K562 (cell line): Measurements from ENCODE around the gene BGLAP. TPM values are rescaled to one million over a fixed set of nuclear protein-coding genes. Genes with fewer than 3 reads are reported as not detected.

Source experiments
- DIDO1 ChIP-seq: fragments of 450-650 bp; IDR thresholded peaks from 2 replicates; pipeline ENCODE4 v1.6.1; 2016; ENCODE audit warnings: low read depth, missing biosample characterization, missing genetic modification characterization
- NFIC ChIP-seq: fragments of 450-650 bp; IDR thresholded peaks from 2 replicates; pipeline ENCODE4 v1.6.1; 2017; ENCODE audit warnings: mild to moderate bottlenecking, inconsistent platforms
- PRPF4 ChIP-seq: fragments of 200-400 bp; formaldehyde crosslinking; IDR thresholded peaks from one replicate; pipeline ENCODE4 v1.6.1; 2017; ENCODE audit warnings: low read length, low read depth, mild to moderate bottlenecking; ENCODE audit not compliant: insufficient read depth, poor library complexity, severe bottlenecking
- SIX5 ChIP-seq, 2 experiments: IDR thresholded peaks; 2 replicates each; pipeline ENCODE4 v1.6.1; 2011; ENCODE audit warnings: low read length in 2 of 2, borderline replicate concordance in 1 of 2, low read depth in 1 of 2, mild to moderate bottlenecking in 1 of 2, moderate library complexity in 1 of 2; ENCODE audit not compliant: insufficient read depth in 1 of 2
- SOX6 ChIP-seq: fragments of 450-650 bp; IDR thresholded peaks from 2 replicates; pipeline ENCODE4 v1.6.1; 2014; ENCODE audit warnings: mild to moderate bottlenecking
- ZBED1 ChIP-seq: IDR thresholded peaks from 2 replicates; pipeline ENCODE4 v1.6.1; 2014
- ZNF12 ChIP-seq: sonication (generic); formaldehyde crosslinking; IDR thresholded peaks from 2 replicates; pipeline ENCODE4 v1.4.0; 2020; ENCODE audit warnings: mild to moderate bottlenecking, missing genetic modification reagents
- ZSCAN29 ChIP-seq: fragments of 450-650 bp; IDR thresholded peaks from 2 replicates; pipeline ENCODE4 v1.6.1; 2017
- polyA plus RNA-seq, 8 experiments: library from polyadenylated mRNA; depleted of rRNA in 4 of 8; stranded (reverse) in 5 of 8; unstranded in 3 of 8; fragments of >200 nt; fragmentation: Nextera tagmentation in 2 of 8; fragmentation: Illumina TruSeq in 1 of 8; extraction: Ambion mirVana in 2 of 8; extraction: Trizol in 1 of 8; gene quantifications; 2 replicates each; pipeline versions ENCODE4 v1.2.1 to v1.2.3, GENCODE V29; 2011 to 2014; ENCODE audit warnings: inconsistent platforms in 1 of 8, missing spikeins in 1 of 8
- total RNA-seq, 7 experiments: library from RNA; depleted of rRNA in 6 of 7; stranded (reverse); fragments of >200 nt in 6 of 7; fragmentation: Illumina TruSeq in 2 of 7; extraction: Trizol in 2 of 7; gene quantifications; 2 replicates each; pipeline versions ENCODE4 v1.2.1 to v1.2.3, GENCODE V29; 2011 to 2021; ENCODE audit warnings: low replicate concordance in 1 of 7
- TF ChIP-seq, protein P1 (sequence below): fragments of 450-650 bp; IDR thresholded peaks from 2 replicates; pipeline ENCODE4 v1.6.1; 2016
- TF ChIP-seq, protein P2 (sequence below): fragments of 200-800 bp; sonication (Bioruptor generic); IDR thresholded peaks from 2 replicates; pipeline ENCODE4 v1.6.1; 2017; ENCODE audit warnings: missing genetic modification characterization, missing compliant biosample characterization
- TF ChIP-seq, protein P3 (sequence below): fragments of 450-650 bp; IDR thresholded peaks from 2 replicates; pipeline ENCODE4 v1.6.1; 2016; ENCODE audit warnings: borderline replicate concordance
- TF ChIP-seq, protein P4 (sequence below): sonication (generic); formaldehyde crosslinking; IDR thresholded peaks from 2 replicates; pipeline ENCODE4 v1.8.0; 2022; ENCODE audit warnings: missing genetic modification reagents, mild to moderate bottlenecking, borderline replicate concordance
- TF ChIP-seq, protein P5 (sequence below): IDR thresholded peaks from 2 replicates; pipeline ENCODE4 v1.6.1; 2012; ENCODE audit warnings: low read depth, low read length, improper control_type of control experiment, borderline replicate concordance
- TF ChIP-seq, protein P6 (sequence below): IDR thresholded peaks from 2 replicates; pipeline ENCODE4 v1.6.1; 2011; ENCODE audit warnings: borderline replicate concordance, low read depth, mild to moderate bottlenecking, moderate library complexity, low read length; ENCODE audit not compliant: insufficient read depth, poor library complexity, severe bottlenecking

The BGLAP gene
- total and polyA plus RNA-seq, 9 of the 15 experiments (the other 6 are each of a cell fraction or from before 2014, with no cell fraction given): 0.15 to 1.4 (median 0.28) TPM; not detected in 3

DNA sequence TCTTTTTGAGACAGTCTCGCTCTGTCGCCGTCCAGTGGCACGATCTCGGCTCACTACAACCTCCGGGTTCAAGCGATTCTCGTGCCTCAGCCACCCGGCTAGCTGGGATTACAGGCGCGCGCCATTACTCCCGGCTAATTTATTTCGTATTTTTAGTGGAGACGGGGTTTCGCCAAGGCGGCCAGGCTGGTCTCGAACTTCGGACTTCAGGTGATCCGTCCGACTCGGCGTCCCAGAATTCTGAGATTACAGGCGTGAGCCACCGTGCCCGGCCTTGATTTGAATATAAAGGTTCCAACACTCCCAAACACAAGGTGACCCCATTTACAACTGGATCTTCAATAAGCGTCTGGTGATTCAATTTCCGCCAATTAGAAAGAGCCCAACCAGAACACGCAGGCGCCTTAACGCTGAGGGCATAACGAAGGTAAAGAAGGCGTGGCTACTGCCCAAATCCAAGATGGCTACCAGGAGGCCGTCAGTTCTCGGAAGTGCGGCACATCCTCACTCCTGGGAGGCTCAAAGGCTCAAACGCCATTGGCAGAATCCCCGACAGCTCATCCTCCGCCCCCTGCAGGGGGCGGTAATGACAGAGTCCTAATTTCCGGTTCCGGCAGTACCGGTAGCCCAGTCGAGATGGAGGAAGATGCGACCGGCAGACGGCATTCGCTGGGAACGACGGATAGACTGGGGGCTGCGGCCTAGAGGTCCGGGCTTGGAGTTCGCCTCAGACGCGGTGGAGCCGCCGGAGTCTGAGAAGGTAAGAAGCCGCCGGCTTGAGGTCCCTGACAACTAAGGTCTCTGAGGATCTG lies 48.3 kb upstream of the BGLAP start, which contains the start of gene SLC25A44 (continued):
- TF ChIP-seq, protein P1, sequence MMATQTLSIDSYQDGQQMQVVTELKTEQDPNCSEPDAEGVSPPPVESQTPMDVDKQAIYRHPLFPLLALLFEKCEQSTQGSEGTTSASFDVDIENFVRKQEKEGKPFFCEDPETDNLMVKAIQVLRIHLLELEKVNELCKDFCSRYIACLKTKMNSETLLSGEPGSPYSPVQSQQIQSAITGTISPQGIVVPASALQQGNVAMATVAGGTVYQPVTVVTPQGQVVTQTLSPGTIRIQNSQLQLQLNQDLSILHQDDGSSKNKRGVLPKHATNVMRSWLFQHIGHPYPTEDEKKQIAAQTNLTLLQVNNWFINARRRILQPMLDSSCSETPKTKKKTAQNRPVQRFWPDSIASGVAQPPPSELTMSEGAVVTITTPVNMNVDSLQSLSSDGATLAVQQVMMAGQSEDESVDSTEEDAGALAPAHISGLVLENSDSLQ: peak; percentile 94
- 0 out of 2 replicates have a peak, but pooled peaks have one; percentile 37 for TF ChIP-seq DIDO1 (tag)
- TF ChIP-seq ZBED1: peak; percentile 5; the same call in 1 of the 2 replicates
- TF ChIP-seq, protein P2, sequence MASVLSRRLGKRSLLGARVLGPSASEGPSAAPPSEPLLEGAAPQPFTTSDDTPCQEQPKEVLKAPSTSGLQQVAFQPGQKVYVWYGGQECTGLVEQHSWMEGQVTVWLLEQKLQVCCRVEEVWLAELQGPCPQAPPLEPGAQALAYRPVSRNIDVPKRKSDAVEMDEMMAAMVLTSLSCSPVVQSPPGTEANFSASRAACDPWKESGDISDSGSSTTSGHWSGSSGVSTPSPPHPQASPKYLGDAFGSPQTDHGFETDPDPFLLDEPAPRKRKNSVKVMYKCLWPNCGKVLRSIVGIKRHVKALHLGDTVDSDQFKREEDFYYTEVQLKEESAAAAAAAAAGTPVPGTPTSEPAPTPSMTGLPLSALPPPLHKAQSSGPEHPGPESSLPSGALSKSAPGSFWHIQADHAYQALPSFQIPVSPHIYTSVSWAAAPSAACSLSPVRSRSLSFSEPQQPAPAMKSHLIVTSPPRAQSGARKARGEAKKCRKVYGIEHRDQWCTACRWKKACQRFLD (CRISPR knock-in tag): peak; percentile 52; the same call in 1 of the 2 replicates
- no peak for TF ChIP-seq PRPF4
- TF ChIP-seq, protein P3, sequence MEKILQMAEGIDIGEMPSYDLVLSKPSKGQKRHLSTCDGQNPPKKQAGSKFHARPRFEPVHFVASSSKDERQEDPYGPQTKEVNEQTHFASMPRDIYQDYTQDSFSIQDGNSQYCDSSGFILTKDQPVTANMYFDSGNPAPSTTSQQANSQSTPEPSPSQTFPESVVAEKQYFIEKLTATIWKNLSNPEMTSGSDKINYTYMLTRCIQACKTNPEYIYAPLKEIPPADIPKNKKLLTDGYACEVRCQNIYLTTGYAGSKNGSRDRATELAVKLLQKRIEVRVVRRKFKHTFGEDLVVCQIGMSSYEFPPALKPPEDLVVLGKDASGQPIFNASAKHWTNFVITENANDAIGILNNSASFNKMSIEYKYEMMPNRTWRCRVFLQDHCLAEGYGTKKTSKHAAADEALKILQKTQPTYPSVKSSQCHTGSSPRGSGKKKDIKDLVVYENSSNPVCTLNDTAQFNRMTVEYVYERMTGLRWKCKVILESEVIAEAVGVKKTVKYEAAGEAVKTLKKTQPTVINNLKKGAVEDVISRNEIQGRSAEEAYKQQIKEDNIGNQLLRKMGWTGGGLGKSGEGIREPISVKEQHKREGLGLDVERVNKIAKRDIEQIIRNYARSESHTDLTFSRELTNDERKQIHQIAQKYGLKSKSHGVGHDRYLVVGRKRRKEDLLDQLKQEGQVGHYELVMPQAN: peak; percentile 90; the same call in 1 of the 2 replicates
- TF ChIP-seq, protein P4, sequence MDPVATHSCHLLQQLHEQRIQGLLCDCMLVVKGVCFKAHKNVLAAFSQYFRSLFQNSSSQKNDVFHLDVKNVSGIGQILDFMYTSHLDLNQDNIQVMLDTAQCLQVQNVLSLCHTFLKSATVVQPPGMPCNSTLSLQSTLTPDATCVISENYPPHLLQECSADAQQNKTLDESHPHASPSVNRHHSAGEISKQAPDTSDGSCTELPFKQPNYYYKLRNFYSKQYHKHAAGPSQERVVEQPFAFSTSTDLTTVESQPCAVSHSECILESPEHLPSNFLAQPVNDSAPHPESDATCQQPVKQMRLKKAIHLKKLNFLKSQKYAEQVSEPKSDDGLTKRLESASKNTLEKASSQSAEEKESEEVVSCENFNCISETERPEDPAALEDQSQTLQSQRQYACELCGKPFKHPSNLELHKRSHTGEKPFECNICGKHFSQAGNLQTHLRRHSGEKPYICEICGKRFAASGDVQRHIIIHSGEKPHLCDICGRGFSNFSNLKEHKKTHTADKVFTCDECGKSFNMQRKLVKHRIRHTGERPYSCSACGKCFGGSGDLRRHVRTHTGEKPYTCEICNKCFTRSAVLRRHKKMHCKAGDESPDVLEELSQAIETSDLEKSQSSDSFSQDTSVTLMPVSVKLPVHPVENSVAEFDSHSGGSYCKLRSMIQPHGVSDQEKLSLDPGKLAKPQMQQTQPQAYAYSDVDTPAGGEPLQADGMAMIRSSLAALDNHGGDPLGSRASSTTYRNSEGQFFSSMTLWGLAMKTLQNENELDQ: no peak
- 0 out of 2 replicates have a peak, but pooled peaks have one; percentile 8 for TF ChIP-seq ZNF12 (CRISPR knock-in tag)
- TF ChIP-seq, protein P5, sequence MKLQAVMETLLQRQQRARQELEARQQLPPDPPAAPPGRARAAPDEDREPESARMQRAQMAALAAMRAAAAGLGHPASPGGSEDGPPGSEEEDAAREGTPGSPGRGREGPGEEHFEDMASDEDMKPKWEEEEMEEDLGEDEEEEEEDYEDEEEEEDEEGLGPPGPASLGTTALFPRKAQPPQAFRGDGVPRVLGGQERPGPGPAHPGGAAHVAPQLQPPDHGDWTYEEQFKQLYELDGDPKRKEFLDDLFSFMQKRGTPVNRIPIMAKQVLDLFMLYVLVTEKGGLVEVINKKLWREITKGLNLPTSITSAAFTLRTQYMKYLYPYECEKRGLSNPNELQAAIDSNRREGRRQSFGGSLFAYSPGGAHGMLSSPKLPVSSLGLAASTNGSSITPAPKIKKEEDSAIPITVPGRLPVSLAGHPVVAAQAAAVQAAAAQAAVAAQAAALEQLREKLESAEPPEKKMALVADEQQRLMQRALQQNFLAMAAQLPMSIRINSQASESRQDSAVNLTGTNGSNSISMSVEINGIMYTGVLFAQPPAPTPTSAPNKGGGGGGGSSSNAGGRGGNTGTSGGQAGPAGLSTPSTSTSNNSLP: peak; percentile 60; the same call in 1 of the 2 replicates
- TF ChIP-seq NFIC: no peak
- peak; percentile 63; the same call in 1 of the 2 replicates for TF ChIP-seq SOX6
- peak; percentile 47 to 53; a peak in 3 of 4 replicates for TF ChIP-seq SIX5 (IDR thresholded peaks at IDR 0.05; ENCODE audit: borderline replicate concordance in 1 of 2, insufficient read depth in 1 of 2, low read depth in 1 of 2, low read length in 2 of 2)
- TF ChIP-seq, protein P6, sequence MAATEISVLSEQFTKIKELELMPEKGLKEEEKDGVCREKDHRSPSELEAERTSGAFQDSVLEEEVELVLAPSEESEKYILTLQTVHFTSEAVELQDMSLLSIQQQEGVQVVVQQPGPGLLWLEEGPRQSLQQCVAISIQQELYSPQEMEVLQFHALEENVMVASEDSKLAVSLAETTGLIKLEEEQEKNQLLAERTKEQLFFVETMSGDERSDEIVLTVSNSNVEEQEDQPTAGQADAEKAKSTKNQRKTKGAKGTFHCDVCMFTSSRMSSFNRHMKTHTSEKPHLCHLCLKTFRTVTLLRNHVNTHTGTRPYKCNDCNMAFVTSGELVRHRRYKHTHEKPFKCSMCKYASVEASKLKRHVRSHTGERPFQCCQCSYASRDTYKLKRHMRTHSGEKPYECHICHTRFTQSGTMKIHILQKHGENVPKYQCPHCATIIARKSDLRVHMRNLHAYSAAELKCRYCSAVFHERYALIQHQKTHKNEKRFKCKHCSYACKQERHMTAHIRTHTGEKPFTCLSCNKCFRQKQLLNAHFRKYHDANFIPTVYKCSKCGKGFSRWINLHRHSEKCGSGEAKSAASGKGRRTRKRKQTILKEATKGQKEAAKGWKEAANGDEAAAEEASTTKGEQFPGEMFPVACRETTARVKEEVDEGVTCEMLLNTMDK: peak; percentile 99
- 0 out of 2 replicates have a peak, but pooled peaks have one; percentile 28 for TF ChIP-seq ZSCAN29
